Measurements from ENCODE around the gene BMPER.

DNA sequence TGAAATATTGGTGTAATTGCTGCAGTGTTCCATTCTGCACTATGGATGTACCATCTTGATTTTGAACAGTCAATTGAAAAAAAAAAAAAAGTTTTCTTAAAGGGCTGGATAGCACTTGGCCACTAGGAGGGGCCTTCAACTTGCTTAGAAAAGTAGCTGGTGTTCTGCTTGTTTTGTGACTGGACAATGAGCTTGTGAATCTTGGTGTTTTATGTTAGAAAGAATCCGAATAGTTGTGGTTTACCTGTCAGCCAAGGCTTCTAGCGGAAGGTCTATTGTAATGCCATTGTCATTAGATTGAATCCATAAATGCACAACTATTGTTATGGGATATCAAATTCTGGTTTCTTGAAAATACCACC lies 77.1 kb downstream of the BMPER start:
- no peak for TF ChIP-seq POLR2AphosphoS5 (IDR thresholded peaks at IDR 0.05)
- TF ChIP-seq, protein P1, sequence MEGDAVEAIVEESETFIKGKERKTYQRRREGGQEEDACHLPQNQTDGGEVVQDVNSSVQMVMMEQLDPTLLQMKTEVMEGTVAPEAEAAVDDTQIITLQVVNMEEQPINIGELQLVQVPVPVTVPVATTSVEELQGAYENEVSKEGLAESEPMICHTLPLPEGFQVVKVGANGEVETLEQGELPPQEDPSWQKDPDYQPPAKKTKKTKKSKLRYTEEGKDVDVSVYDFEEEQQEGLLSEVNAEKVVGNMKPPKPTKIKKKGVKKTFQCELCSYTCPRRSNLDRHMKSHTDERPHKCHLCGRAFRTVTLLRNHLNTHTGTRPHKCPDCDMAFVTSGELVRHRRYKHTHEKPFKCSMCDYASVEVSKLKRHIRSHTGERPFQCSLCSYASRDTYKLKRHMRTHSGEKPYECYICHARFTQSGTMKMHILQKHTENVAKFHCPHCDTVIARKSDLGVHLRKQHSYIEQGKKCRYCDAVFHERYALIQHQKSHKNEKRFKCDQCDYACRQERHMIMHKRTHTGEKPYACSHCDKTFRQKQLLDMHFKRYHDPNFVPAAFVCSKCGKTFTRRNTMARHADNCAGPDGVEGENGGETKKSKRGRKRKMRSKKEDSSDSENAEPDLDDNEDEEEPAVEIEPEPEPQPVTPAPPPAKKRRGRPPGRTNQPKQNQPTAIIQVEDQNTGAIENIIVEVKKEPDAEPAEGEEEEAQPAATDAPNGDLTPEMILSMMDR (IDR thresholded peaks at IDR 0.05), result peak in 2 of 3 experiments; percentile 10 to 39

Measured in esophagus muscularis mucosa (tissue), 3 donors.